A549 (cell line): ENCODE data around the gene PDPR.
"Not testable (repeated sequence)": the region's sequence is repeated elsewhere in the genome, so short reads cannot be mapped to it uniquely, and the experiment has no call there.

Experiments
- CTCF ChIP-seq: fragments of >200 bp; sonication (Bioruptor Twin); formaldehyde crosslinking; IDR thresholded peaks from 3 replicates; pipeline ENCODE4 v1.5.1; 2016
- E2F6 ChIP-seq: IDR thresholded peaks from 2 replicates; pipeline ENCODE4 v1.6.1; 2012; ENCODE audit warnings: low read depth, borderline replicate concordance
- EP300 ChIP-seq, 2 experiments: fragments of >200 bp; sonication (Bioruptor Twin); formaldehyde crosslinking; IDR thresholded peaks; 2 replicates in 1 of 2; 3 replicates in 1 of 2; pipeline ENCODE4 v1.6.1; 2016 to 2017
- PBX3 ChIP-seq: IDR thresholded peaks from 2 replicates; pipeline ENCODE4 v1.6.1; 2012
- POLR2A ChIP-seq: IDR thresholded peaks from 2 replicates; pipeline ENCODE4 v1.6.1; 2012; ENCODE audit warnings: mild to moderate bottlenecking, low read length
- RAD21 ChIP-seq, 2 experiments: fragments of >200 bp in 1 of 2; sonication (Bioruptor Twin) in 1 of 2; formaldehyde crosslinking in 1 of 2; IDR thresholded peaks in 1 of 2; conservative IDR thresholded peaks in 1 of 2; 2 replicates in 1 of 2; 3 replicates in 1 of 2; pipeline ENCODE4 v1.6.1; 2012 to 2018; ENCODE audit warnings: inconsistent platforms in 1 of 2
- RCOR1 ChIP-seq: fragments of 150-350 bp; IDR thresholded peaks from 2 replicates; pipeline ENCODE4 v1.6.1; 2014; ENCODE audit warnings: antibody characterized with exemption, low read length, low read depth
- REST ChIP-seq: fragments of 200-600 bp; sonication (generic); IDR thresholded peaks from 2 replicates; pipeline ENCODE4 v1.6.1; 2016; ENCODE audit warnings: antibody characterized with exemption, mild to moderate bottlenecking, moderate library complexity
- RFX5 ChIP-seq: fragments of 450-650 bp; IDR thresholded peaks from 2 replicates; pipeline ENCODE4 v1.7.1; 2014; ENCODE audit warnings: antibody characterized with exemption, mild to moderate bottlenecking, moderate library complexity
- USF2 ChIP-seq: fragments of 450-650 bp; IDR thresholded peaks from 2 replicates; pipeline ENCODE4 v1.6.1; 2014; ENCODE audit warnings: antibody characterized with exemption
- ZFP36 ChIP-seq: fragments of 450-650 bp; IDR thresholded peaks from 2 replicates; pipeline ENCODE4 v1.6.1; 2014; ENCODE audit warnings: borderline replicate concordance; ENCODE audit not compliant: partially characterized antibody

GRCh38 chr16:70136595-70136994, 22.5 kb downstream of the PDPR start:
- TF ChIP-seq CTCF; RCOR1; E2F6; RAD21 (conservative IDR thresholded peaks at IDR 0.05 in 1 of 2, IDR thresholded peaks at IDR 0.05 in 1 of 2); EP300 (IDR thresholded peaks at IDR 0.05); PBX3; POLR2A; USF2; ZFP36; RFX5; REST: not testable (repeated sequence)
